Measurements from ENCODE around the gene MPL.
"Not testable (repeated sequence)": the region's sequence is repeated elsewhere in the genome, so short reads cannot be mapped to it uniquely, and the experiment has no call there.

The MPL gene

GRCh38 chr1:43358121-43358745 lies 20.6 kb downstream of the MPL start:
- DNase-seq = no peak

- peak; percentile 62 to 85 for DNase-seq
These were observed 21.4 kb downstream of the MPL start, which contains the start of gene CDC20 for GRCh38 chr1:43358746-43359693. CDC20 (plus strand) TSS chr1:43358981; CDS start chr1:43359216, 235 bp downstream.

- DNase-seq = no peak
These were observed 22.1 kb downstream of the MPL start for GRCh38 chr1:43359696-43360095.

GRCh38 chr1:43360616-43361015 lies 23.0 kb downstream of the MPL start:
- no peak for DNase-seq

- no peak for DNase-seq
These were observed 25.8 kb downstream of the MPL start for GRCh38 chr1:43363283-43363934.

GRCh38 chr1:43363935-43364525 lies 26.4 kb downstream of the MPL start:
- DNase-seq = no peak

GRCh38 chr1:43365678-43366077 lies 28.1 kb downstream of the MPL start:
- DNase-seq = no peak

- no peak for DNase-seq
These were observed 28.6 kb downstream of the MPL start for GRCh38 chr1:43366179-43366578.

- DNase-seq = no peak
These were observed 29.0 kb downstream of the MPL start for GRCh38 chr1:43366601-43367025.

- DNase-seq = no peak
These were observed 29.6 kb downstream of the MPL start for GRCh38 chr1:43367026-43367903.

- no peak for DNase-seq
These were observed 30.5 kb downstream of the MPL start, which contains the start of gene ELOVL1 for GRCh38 chr1:43367904-43368645. ELOVL1 (minus strand) TSS chr1:43368011; CDS start chr1:43365609, 2,402 bp downstream.

GRCh38 chr1:43368646-43369020 lies 31.0 kb downstream of the MPL start:
- no peak for DNase-seq

- not testable (repeated sequence) for DNase-seq
These were observed 32.2 kb downstream of the MPL start for GRCh38 chr1:43369779-43370178.

GRCh38 chr1:43370564-43370963 lies 32.9 kb downstream of the MPL start:
- no peak for DNase-seq

GRCh38 chr1:43372172-43372571 lies 34.6 kb downstream of the MPL start:
- no peak for DNase-seq

GRCh38 chr1:43373066-43373940 lies 35.7 kb downstream of the MPL start:
- no peak for DNase-seq

- DNase-seq = no peak
These were observed 39.2 kb downstream of the MPL start for GRCh38 chr1:43376723-43377235.

GRCh38 chr1:43377831-43378230 lies 40.2 kb downstream of the MPL start:
- no peak for DNase-seq

- DNase-seq = no peak
These were observed 41.9 kb downstream of the MPL start for GRCh38 chr1:43379476-43379875.

- no peak for DNase-seq
These were observed 44.0 kb downstream of the MPL start for GRCh38 chr1:43381612-43382011.
